Nephron progenitor cell (in vitro differentiated cells): ENCODE data around the gene GPNMB.
A peak's percentile ranks its signal among the peaks of the same experiment; 100 is the strongest.

Experiments used
- DNase-seq: peaks from one replicate; pipeline ENCODE4 v3.0.0; 2021
- H3K27ac Mint-ChIP-seq: 2 replicates; pipeline ENCODE4 v1.8.0; 2021; ENCODE audit warnings: mild to moderate bottlenecking, moderate library complexity, mixed read lengths
- H3K27me3 Mint-ChIP-seq: 2 replicates; pipeline ENCODE4 v1.8.0; 2021; ENCODE audit warnings: mild to moderate bottlenecking, low read depth, mixed read lengths; ENCODE audit not compliant: poor library complexity
- H3K36me3 Mint-ChIP-seq: 2 replicates; pipeline ENCODE4 v1.8.0; 2021; ENCODE audit warnings: low read depth, mixed read lengths
- H3K4me1 Mint-ChIP-seq: 2 replicates; pipeline ENCODE4 v1.8.0; 2021; ENCODE audit warnings: mixed read lengths
- H3K4me3 Mint-ChIP-seq: 2 replicates; pipeline ENCODE4 v1.8.0; 2021; ENCODE audit warnings: mild to moderate bottlenecking, moderate library complexity, mixed read lengths
- H3K9me3 Mint-ChIP-seq: 2 replicates; pipeline ENCODE4 v1.8.0; 2021; ENCODE audit warnings: mild to moderate bottlenecking, moderate library complexity, mixed read lengths
- TF ChIP-seq, protein P1 (sequence below): fragments of 200-600 bp; sonication (generic); IDR thresholded peaks from 2 replicates; pipeline ENCODE4 v1.5.0; 2021; ENCODE audit warnings: antibody characterized with exemption

GPNMB gene

GRCh38 chr7:23267357-23267756 is 20.8 kb downstream of the GPNMB start:
- H3K4me1 Mint-ChIP-seq, result no peaks in the 10 kb centered on the region
- H3K36me3 Mint-ChIP-seq, result no peaks in the 10 kb centered on the region
- TF ChIP-seq, protein P1, sequence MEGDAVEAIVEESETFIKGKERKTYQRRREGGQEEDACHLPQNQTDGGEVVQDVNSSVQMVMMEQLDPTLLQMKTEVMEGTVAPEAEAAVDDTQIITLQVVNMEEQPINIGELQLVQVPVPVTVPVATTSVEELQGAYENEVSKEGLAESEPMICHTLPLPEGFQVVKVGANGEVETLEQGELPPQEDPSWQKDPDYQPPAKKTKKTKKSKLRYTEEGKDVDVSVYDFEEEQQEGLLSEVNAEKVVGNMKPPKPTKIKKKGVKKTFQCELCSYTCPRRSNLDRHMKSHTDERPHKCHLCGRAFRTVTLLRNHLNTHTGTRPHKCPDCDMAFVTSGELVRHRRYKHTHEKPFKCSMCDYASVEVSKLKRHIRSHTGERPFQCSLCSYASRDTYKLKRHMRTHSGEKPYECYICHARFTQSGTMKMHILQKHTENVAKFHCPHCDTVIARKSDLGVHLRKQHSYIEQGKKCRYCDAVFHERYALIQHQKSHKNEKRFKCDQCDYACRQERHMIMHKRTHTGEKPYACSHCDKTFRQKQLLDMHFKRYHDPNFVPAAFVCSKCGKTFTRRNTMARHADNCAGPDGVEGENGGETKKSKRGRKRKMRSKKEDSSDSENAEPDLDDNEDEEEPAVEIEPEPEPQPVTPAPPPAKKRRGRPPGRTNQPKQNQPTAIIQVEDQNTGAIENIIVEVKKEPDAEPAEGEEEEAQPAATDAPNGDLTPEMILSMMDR, result no peak

GRCh38 chr7:23268167-23268566 is 21.6 kb downstream of the GPNMB start:
- H3K27ac Mint-ChIP-seq, result no peak overlapping the region
- no peak overlapping the region for H3K4me3 Mint-ChIP-seq
- TF ChIP-seq, protein P1, result no peak
- no peaks in the 10 kb centered on the region for H3K4me1 Mint-ChIP-seq
- peaks cover 21% of the 10 kb centered on the region for H3K27me3 Mint-ChIP-seq
- no peak for DNase-seq
- H3K9me3 Mint-ChIP-seq, result no peaks in the 10 kb centered on the region
- H3K36me3 Mint-ChIP-seq, result no peaks in the 10 kb centered on the region

More at GRCh38 chr7:23267357-23267756, 20.8 kb downstream of the GPNMB start:
- Mint-ChIP-seq H3K27me3 (peaks cover 16% of the 10 kb centered on the region), H3K4me3 (no peak overlapping the region), H3K9me3 (no peaks in the 10 kb centered on the region), H3K27ac (no peak overlapping the region)
- DNase-seq, result no peak

- Mint-ChIP-seq H3K9me3 (no peaks in the 10 kb centered on the region), H3K4me1 (no peaks in the 10 kb centered on the region), H3K27ac (no peak overlapping the region), H3K27me3 (peaks cover 21% of the 10 kb centered on the region), H3K4me3 (no peak overlapping the region), H3K36me3 (no peaks in the 10 kb centered on the region)
- TF ChIP-seq, protein P1, result no peak
- DNase-seq, result no peak
Measured at GRCh38 chr7:23268746-23269145, 22.2 kb downstream of the GPNMB start.

DNA sequence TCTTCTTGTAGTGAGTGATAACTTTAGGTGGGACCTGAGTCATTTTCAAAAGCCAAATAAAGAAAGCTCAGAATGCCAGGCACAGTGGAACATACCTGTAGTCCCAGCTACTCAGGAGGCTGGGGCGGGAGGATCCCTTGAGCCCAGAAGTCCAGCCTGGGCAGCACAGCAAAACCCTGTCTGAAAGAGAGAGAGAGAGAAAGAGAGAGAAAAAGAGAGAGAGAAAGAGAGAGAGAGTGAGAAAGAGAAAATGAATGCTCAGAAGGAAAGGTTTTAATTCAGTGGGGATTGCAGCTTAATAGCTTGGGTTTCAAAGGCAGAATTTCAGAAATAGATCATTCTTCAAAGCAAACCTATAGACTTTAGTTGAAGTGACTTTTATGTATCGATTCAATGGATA is 25.7 kb downstream of the GPNMB start:
- Mint-ChIP-seq H3K4me1 (no peaks in the 10 kb centered on the region), H3K9me3 (no peaks in the 10 kb centered on the region), H3K4me3 (no peak overlapping the region), H3K27me3 (peaks cover 24% of the 10 kb centered on the region), H3K36me3 (no peaks in the 10 kb centered on the region), H3K27ac (no peak overlapping the region)
- TF ChIP-seq, protein P1, result no peak
- DNase-seq, result no peak

DNA sequence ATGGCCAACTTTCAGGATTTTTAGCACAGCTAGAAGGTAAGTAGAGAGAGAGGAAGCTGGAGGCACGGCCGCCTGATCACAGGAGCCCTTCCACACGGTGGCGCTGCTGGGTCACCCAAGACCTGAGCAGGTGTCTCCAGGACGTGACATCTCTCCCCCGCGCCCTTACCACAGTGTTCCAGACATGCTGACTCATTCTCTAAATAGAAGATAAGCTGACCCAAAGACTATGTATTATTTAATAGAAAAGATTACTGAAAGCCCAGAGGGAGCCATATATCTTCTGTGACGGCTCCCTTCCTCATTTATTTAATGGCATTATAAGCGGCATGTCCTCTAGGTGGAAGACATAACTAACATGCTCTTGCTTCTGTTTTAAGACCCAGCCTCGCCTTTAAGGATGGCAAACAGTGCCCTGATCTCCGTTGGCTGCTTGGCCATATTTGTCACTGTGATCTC is 26.6 kb downstream of the GPNMB start:
- DNase-seq, result peak; percentile 87
- no peak overlapping the region for H3K27ac Mint-ChIP-seq
- H3K36me3 Mint-ChIP-seq, result no peaks in the 10 kb centered on the region
- H3K9me3 Mint-ChIP-seq, result no peaks in the 10 kb centered on the region
- TF ChIP-seq, protein P1, result peak; percentile 76
- H3K4me1 Mint-ChIP-seq, result no peaks in the 10 kb centered on the region
- peaks cover 24% of the 10 kb centered on the region for H3K27me3 Mint-ChIP-seq
- H3K4me3 Mint-ChIP-seq, result no peak overlapping the region

DNA sequence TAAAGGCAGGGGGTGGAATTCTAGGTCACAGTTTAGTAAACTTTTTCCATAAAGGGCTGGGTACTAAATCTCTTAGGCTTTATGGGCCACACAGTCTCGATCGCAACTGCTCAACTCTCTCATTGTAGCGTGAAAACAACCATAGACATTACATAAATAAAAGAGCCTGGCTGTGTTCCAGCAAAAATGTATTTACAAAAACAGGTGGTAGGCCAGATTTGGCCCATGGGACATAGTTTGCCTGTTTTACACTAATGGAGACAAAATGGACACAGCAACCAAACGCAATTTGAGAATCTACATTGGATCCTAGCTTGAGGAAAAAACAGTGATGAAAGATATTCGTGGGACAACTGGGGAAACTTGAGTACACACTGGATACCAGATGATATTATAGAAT is 29.3 kb downstream of the GPNMB start:
- TF ChIP-seq, protein P1, result no peak
- no peak overlapping the region for H3K27ac Mint-ChIP-seq
- no peaks in the 10 kb centered on the region for H3K36me3 Mint-ChIP-seq
- H3K4me1 Mint-ChIP-seq, result no peaks in the 10 kb centered on the region
- DNase-seq, result no peak
- H3K27me3 Mint-ChIP-seq, result peaks cover 22% of the 10 kb centered on the region
- no peaks in the 10 kb centered on the region for H3K9me3 Mint-ChIP-seq
- H3K4me3 Mint-ChIP-seq, result no peak overlapping the region
